Measurements from ENCODE around the gene MAS1.

The MAS1 gene

DNA sequence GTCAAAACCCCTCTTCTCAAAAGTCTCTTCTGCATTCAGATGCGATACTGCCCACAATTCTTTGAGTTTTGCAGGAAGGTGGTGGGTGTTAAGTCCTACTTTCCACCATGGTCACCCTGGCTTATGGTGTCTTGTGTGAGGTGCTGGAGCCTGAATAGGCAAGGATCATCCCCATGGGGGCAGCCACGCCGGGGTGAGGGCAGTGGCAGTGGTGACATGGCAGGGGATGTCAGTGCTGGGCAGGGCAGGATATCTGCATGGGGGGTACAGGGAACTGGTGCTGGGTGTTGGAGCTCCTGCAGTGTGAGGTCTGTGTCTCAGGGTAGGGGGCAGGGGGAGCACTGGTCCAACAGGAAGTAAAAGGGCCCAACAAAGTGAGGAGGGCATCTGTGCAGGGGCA lies 2.3 kb downstream of the MAS1 start:
- TF ChIP-seq POLR2A (IDR thresholded peaks at IDR 0.05; ENCODE audit: low read length) = no peak
- no peak for TF ChIP-seq GATA1 (IDR thresholded peaks at IDR 0.05; ENCODE audit: low read depth, low read length)
- no peak for DNase-seq

DNA sequence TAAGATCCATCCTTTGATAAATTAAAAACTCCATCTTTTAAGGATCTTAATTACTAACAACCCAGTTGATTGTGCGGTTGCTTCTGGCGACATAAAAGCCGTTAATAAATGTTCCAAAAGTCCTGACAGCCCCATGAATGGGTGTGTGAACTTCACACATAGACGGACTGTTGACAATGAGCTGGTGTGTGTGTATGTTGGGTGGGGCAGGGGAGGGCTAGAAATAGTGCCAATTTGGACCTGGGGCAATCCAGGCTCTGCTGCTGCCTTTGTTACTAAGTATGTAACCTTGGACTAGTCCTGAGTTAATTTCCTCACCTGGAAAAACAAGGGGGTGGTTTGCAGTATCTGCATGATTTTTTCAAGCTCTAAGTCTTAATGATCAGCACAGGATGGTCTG lies 4.2 kb downstream of the MAS1 start:
- no peak for DNase-seq
- TF ChIP-seq POLR2A (IDR thresholded peaks at IDR 0.05; ENCODE audit: low read length) (no peak), GATA1 (IDR thresholded peaks at IDR 0.05; ENCODE audit: low read depth, low read length) (no peak)

DNA sequence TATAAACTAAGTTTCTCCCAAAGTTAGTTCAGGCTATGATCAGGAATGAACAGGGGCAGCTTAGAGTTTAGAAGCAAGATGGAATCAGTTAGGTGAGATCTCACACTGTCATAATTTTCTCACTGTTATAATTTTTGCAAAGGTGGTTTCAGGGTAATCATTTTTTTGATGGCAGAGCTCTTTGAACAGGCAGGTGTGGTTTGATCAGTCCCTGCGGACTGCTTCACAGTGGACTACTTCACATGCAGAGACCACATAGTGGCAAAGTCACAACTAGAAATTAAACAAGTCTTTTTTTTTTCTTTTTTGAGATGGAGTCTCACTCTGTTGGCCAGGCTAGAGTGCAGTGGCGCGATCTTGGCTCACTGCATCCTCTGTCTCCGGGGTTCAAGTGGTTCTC lies 6.8 kb downstream of the MAS1 start:
- TF ChIP-seq GATA1 (IDR thresholded peaks at IDR 0.05; ENCODE audit: low read depth, low read length) (no peak), POLR2A (IDR thresholded peaks at IDR 0.05; ENCODE audit: low read length) (no peak)
- DNase-seq = no peak

DNA sequence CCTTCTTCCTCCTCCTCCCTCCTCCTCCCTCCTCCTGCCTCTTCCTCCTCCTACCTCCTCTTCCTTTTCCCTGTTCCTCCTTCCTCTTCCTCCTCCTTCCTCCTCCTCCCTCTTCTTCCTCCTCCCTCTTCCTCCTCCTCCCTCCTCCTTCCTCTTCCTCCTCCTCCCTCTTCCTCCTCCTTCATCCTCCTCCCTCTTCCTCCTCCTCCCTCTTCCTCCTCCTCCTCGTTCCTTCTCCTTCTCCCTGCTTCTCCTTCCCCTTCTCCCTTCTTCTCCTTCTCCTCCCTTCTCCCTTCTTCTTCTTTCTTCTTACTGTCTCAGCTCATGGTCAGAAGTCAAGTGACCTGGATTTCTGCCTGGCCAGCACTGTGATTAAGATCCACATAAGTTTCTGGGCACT lies 7.7 kb downstream of the MAS1 start:
- no peak for TF ChIP-seq GATA1 (IDR thresholded peaks at IDR 0.05; ENCODE audit: low read depth, low read length)
- no peak for TF ChIP-seq POLR2A (IDR thresholded peaks at IDR 0.05; ENCODE audit: low read length)
- DNase-seq = no peak

DNA sequence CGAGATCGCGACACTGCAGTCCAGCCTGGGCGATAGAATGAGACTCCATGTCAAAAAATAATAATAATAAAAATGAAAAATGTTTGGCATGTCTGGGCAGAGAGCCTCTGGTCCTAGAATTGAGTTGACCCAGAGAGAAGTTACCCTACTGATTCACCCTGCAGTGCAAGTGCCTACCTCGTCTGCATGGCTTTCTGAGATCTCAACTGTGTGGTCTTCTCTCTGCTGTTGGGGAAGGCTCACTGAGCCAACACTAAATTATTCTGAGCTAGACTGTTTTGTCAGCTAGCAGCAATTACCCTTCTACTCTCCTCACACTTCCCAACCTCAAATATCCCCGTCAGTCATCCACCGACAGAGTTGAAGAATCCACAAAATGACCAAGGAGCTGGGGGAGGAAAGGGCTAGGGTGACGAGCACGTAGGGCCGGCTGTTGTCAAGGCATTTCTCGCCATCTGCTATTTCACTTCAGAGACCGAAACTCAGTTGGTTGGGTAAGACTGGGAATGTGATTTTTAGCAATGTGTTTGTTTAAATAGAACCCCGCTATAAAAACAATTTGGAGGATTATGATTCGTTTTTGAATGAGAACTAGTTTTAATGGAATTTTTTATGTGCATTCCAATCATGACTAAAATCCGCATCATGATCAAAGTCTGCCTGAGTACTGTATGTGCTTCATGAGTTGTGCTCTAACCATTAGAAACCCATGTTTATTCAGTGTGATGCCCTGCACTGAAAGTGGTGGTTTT lies 9.4 kb downstream of the MAS1 start:
- TF ChIP-seq GATA1 (IDR thresholded peaks at IDR 0.05; ENCODE audit: low read depth, low read length) = no peak
- no peak for TF ChIP-seq POLR2A (IDR thresholded peaks at IDR 0.05; ENCODE audit: low read length)

DNA sequence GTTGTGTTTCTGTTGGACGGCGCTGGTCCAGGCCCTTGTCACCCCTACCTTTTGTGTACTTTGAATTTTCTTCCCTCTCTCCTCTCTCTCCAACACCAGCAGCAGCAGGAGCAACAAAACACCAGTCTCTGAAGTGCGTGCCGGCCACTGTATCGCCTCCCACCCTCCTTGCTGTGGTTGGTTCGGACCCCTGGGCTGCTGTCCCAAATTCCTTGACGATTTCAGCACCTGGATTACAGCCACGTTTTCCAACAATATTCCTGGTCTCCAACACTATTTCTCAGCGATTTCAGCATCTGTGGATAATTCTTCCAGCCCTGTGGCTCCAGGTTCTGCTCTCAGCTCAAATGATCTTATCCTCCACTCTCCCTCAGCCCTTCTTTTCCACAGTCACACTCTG lies 11.8 kb downstream of the MAS1 start:
- no peak for TF ChIP-seq GATA1 (IDR thresholded peaks at IDR 0.05; ENCODE audit: low read depth, low read length)
- TF ChIP-seq POLR2A (IDR thresholded peaks at IDR 0.05; ENCODE audit: low read length) = no peak

More for the DNA sequence above, 9.4 kb downstream of the MAS1 start:
- DNase-seq = no peak

DNA sequence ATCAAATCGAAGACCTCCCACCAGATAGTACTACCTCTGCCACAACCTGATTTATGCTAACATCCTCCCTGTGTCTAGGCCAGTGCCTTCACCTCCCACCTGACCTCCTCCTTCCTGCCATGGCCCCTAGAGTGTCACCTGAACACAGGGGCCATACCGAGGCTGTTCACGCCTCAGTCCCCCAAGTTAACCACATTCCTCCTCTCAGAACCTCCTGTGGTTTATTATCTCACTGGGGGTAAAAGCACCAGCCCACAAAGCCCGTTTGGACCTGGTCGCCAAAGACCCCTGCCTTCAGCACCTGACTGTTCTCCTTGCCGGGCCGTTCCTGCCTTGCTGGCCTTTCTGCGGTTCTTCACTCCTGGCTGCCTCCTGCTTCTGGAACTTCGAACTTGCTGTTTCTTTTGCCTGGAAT lies 13.7 kb downstream of the MAS1 start:
- no peak for DNase-seq
- TF ChIP-seq POLR2A (IDR thresholded peaks at IDR 0.05; ENCODE audit: low read length) (no peak), GATA1 (IDR thresholded peaks at IDR 0.05; ENCODE audit: low read depth, low read length) (no peak)

More for the DNA sequence above, 11.8 kb downstream of the MAS1 start:
- DNase-seq = no peak

DNA sequence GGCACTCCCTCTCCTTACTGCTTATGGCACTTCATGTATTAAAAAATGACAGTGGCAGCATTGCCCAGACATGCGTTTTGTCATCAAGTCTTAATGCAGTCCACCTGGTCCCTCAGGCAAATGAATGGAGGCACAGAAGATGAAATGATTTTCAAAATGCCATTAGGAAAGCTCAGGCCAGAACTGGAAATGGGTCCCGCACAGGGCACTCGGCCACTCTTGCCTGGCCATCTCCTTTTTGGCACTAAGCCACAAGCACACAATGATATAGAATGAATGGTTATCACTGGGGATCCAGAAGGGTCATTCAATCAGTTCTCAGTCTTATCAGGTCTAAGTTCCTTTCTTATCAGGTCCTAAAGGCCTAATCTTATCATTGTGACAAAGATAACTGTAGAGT lies 15.6 kb downstream of the MAS1 start:
- TF ChIP-seq GATA1 (IDR thresholded peaks at IDR 0.05; ENCODE audit: low read depth, low read length) = no peak
- TF ChIP-seq POLR2A (IDR thresholded peaks at IDR 0.05; ENCODE audit: low read length) = no peak
- peak in 1 of 2 experiments; percentile 11 for DNase-seq

DNA sequence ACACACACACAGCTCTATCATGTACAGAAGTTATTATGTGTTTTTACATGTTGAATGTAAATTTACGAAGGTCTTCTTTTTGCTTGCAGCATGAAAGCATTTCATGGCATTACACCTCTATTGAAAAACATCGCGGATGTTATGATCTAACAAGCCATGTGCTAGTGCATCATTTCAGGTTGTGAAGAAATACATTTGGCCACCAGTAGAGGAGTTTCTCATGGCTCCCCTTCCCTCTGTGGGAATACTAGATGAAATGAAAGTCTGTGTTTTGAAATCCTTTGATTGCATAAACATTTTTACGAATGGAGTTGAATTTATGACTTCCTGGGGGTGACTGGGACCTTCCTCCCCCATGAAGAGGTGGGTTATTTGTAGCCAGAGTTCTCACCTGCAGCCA lies 17.7 kb downstream of the MAS1 start:
- TF ChIP-seq GATA1 (IDR thresholded peaks at IDR 0.05; ENCODE audit: low read depth, low read length) (no peak), POLR2A (IDR thresholded peaks at IDR 0.05; ENCODE audit: low read length) (no peak)
- DNase-seq = no peak

DNA sequence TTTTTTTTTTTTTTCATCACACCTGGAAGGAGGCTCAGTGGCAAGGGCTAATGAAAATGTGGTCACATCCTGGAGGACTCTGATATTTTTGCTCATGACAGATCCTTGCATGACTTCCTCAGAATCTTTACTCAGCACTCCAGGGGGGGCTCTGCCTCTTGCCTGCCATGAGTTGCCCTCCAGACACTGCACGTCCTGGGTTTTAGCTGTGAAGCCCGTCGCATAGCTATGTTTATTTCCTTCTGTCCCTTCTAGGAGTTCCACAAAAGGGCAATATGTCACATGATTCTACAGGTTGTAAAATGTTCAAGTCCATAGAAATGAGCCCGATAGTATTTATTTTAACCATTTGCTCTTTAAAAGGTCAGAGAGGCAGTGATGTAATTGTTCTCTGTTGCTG lies 18.2 kb downstream of the MAS1 start:
- TF ChIP-seq POLR2A (IDR thresholded peaks at IDR 0.05; ENCODE audit: low read length) (no peak), GATA1 (IDR thresholded peaks at IDR 0.05; ENCODE audit: low read depth, low read length) (no peak)
- DNase-seq = no peak

DNA sequence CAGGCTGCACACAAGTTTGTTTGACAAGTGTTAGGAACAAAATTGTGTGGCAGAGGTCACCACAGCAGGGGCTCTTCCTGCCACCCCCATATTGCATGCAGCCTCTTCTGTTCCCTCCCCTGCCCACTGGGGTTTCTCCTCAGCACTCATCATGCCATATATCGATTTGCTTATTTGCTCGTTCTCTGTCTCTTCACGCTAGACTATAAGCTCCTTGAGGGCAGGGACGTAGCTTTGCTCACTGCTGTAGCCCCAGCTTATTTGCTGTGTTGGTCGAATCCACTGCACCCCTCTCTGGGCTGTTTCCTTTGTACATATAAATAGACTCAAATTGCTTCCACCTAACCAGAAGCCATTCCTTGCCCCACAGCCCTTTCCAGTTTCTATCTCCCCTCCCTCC lies 19.6 kb downstream of the MAS1 start:
- DNase-seq = no peak
- TF ChIP-seq GATA1 (IDR thresholded peaks at IDR 0.05; ENCODE audit: low read depth, low read length) = no peak
- TF ChIP-seq POLR2A (IDR thresholded peaks at IDR 0.05; ENCODE audit: low read length) = no peak

DNA sequence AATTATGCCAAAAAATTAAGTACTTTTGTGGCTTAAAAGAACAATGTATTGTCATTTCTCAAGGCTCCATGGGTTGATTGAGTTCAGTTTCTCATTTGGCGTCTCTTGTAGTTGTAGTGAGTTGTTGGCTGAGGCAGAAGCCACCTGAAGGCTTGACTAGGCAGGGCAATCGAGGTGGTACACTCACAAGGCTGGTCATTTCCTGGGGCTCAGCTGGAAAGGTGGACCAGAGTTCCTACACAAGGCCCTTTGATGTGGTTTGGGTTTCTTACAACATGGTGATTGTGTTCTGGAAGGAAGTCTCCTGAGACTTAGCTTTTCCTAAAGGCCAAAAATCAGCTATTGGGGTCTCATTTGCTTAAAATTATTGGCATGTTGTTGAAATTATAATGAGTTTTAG lies 22.6 kb downstream of the MAS1 start:
- TF ChIP-seq POLR2A (IDR thresholded peaks at IDR 0.05; ENCODE audit: low read length) (no peak), GATA1 (IDR thresholded peaks at IDR 0.05; ENCODE audit: low read depth, low read length) (no peak)

DNA sequence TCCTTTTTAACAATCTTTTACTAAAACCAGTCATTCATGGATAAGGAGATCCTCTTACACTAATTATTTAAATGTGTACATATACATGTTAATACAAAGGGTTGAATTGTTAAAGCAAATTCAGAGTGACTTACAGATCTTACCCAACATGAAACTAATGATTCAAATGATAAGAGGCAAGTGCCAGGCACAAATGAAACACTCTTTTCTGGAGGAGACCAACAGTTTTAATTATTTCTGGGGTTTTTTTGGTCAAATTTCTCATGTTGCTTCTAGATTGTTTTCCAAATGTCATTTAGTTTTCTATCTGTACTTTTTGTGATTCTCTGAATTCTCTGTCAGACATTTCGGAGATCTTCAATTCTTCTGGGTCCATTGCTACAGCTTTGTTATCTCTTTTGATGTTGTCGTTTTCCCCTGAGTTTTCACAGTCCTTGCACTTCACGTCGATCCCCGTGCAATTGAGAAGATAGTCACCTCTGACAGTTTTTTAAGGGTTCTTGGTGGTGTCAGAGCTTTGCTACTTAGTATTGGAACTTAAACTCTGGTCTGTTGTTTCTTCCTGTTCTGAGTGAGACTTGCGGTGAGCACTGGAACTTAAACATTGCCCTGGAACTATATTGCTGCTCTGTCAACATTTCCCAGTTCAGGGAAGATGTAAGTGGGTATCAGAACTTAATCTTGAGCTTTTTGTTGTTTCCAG lies 23.2 kb downstream of the MAS1 start:
- no peak for DNase-seq

More for the DNA sequence above, 22.6 kb downstream of the MAS1 start:
- no peak for DNase-seq

DNA sequence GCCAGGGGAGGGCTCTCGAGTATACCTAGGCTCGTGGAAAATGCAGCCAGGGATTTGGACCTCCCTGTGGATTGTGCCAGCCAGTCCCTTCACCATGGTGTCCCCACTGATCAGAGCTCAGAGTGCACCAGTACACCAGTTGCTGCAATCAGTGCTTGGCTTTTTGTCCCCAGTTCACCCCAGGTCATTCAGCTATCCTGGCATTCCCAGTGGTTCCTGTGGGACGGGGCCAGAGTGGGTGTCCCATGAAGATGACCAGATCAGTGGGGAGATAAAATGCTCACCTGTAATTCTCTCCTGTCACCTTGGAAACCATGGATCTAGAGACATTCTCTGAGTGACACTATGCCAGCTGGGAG lies 23.8 kb downstream of the MAS1 start:
- DNase-seq = no peak
- no peak for TF ChIP-seq POLR2A (IDR thresholded peaks at IDR 0.05; ENCODE audit: low read length)
- no peak for TF ChIP-seq GATA1 (IDR thresholded peaks at IDR 0.05; ENCODE audit: low read depth, low read length)

More for the DNA sequence above, 23.2 kb downstream of the MAS1 start:
- TF ChIP-seq POLR2A (IDR thresholded peaks at IDR 0.05; ENCODE audit: low read length) = no peak
- TF ChIP-seq GATA1 (IDR thresholded peaks at IDR 0.05; ENCODE audit: low read depth, low read length) = no peak

DNA sequence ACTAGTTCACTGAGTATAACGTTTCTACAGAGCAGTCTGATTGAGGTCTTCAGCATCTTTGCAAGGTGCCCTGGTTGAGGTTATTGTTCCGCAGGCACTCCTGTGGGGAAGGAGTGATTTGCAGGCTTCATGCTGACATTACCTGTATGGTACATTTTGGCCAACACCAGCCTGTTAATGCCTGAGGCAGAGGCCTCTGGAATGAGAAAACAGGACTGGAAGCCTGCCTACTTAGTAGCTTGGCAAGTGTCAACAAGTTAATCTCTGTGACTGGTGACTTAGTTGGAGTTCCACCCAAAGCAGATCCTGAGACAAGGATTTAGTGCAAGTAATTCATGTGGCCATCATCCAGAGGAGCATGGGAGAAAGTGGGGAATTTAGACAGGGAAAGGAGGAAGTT lies 24.6 kb downstream of the MAS1 start:
- no peak for DNase-seq
- TF ChIP-seq POLR2A (IDR thresholded peaks at IDR 0.05; ENCODE audit: low read length) (no peak), GATA1 (IDR thresholded peaks at IDR 0.05; ENCODE audit: low read depth, low read length) (no peak)

Measured in erythroblast (primary cell).